SU-DHL-6 (cell line): ENCODE data around the gene GRM7.

Source experiments
- CTCF ChIP-seq: fragments of 200-600 bp; sonication (generic); IDR thresholded peaks from one replicate; pipeline ENCODE4 v1.5.1; 2017; ENCODE audit warnings: antibody characterized with exemption, mild to moderate bottlenecking, low read length, moderate library complexity; ENCODE audit not compliant: insufficient read depth, poor library complexity, severe bottlenecking
- EZH2phosphoT487 ChIP-seq: fragments of 200-600 bp; sonication (generic), shearing (Covaris generic); conservative IDR thresholded peaks from 2 replicates; pipeline ENCODE4 v1.6.1; 2018; ENCODE audit warnings: mild to moderate bottlenecking, antibody characterized with exemption, low read length, moderate library complexity, mixed read lengths

- TF ChIP-seq CTCF = no peak
- TF ChIP-seq EZH2phosphoT487 = no peak
These were observed 929.2 kb downstream of the GRM7 start for GRCh38 chr3:7790141-7790540.
